K562 (cell line): ENCODE results near the gene AIDA. TPM values are rescaled to one million over a fixed set of nuclear protein-coding genes. Genes with fewer than 3 reads are reported as not detected.
A peak's percentile ranks its signal among the peaks of the same experiment; 100 is the strongest.

Experiments
- BRCA1 ChIP-seq, 2 experiments: fragments of 450-650 bp in 1 of 2; sonication (generic) in 1 of 2; formaldehyde crosslinking in 1 of 2; IDR thresholded peaks; 2 replicates each; pipeline versions ENCODE4 v1.5.0 to v1.6.1; 2017 to 2020; ENCODE audit warnings: mild to moderate bottlenecking in 1 of 2, missing genetic modification reagents in 1 of 2
- FIP1L1 ChIP-seq: fragments of 200-400 bp; formaldehyde crosslinking; IDR thresholded peaks from 2 replicates; pipeline ENCODE4 v1.6.1; 2018; ENCODE audit warnings: mild to moderate bottlenecking, low read depth, low read length; ENCODE audit not compliant: poor library complexity, severe bottlenecking
- FOXA3 ChIP-seq, 2 experiments: fragments of 450-650 bp in 1 of 2; sonication (generic) in 1 of 2; formaldehyde crosslinking; IDR thresholded peaks in 1 of 2; conservative IDR thresholded peaks in 1 of 2; 2 replicates each; pipeline versions ENCODE4 v1.4.0 to v1.8.0; 2020 to 2022; ENCODE audit warnings: mild to moderate bottlenecking in 2 of 2, missing genetic modification reagents in 1 of 2
- HNRNPK ChIP-seq: fragments of 200-400 bp; formaldehyde crosslinking; IDR thresholded peaks from one replicate; pipeline ENCODE4 v1.6.1; 2018; ENCODE audit warnings: mild to moderate bottlenecking, low read depth, low read length; ENCODE audit not compliant: poor library complexity, severe bottlenecking
- L3MBTL2 ChIP-seq: fragments of 450-650 bp; IDR thresholded peaks from 2 replicates; pipeline ENCODE4 v1.6.1; 2016; ENCODE audit warnings: mild to moderate bottlenecking, moderate library complexity
- MCM5 ChIP-seq: fragments of 450-650 bp; IDR thresholded peaks from 2 replicates; pipeline ENCODE4 v1.6.1; 2016; ENCODE audit warnings: low read depth
- MCM7 ChIP-seq, 2 experiments: fragments of 450-650 bp; IDR thresholded peaks; 2 replicates each; pipeline ENCODE4 v1.6.1; 2016 to 2018
- NBN ChIP-seq: fragments of 450-650 bp; IDR thresholded peaks from 2 replicates; pipeline ENCODE4 v1.6.1; 2016; ENCODE audit warnings: low read depth, mild to moderate bottlenecking
- NFRKB ChIP-seq: fragments of 450-650 bp; IDR thresholded peaks from 2 replicates; pipeline ENCODE4 v1.6.1; 2016; ENCODE audit warnings: low read depth
- SPI1 ChIP-seq: IDR thresholded peaks from 2 replicates; pipeline ENCODE4 v1.6.1; 2011; ENCODE audit warnings: low read depth, low read length, control low read depth, borderline replicate concordance
- ZNF232 ChIP-seq: sonication (generic); formaldehyde crosslinking; IDR thresholded peaks from 2 replicates; pipeline ENCODE4 v1.8.0; 2022; ENCODE audit warnings: mild to moderate bottlenecking, missing genetic modification reagents
- ZNF507 ChIP-seq: conservative IDR thresholded peaks from 2 replicates; pipeline ENCODE4 v1.6.1; 2017; ENCODE audit warnings: missing genetic modification characterization, missing compliant biosample characterization
- ZNF780A ChIP-seq: fragments of 250-450 bp; sonication (Bioruptor Pico); IDR thresholded peaks from 2 replicates; pipeline ENCODE4 v1.5.0; 2021; ENCODE audit warnings: mild to moderate bottlenecking
- polyA plus RNA-seq, 8 experiments: library from polyadenylated mRNA; depleted of rRNA in 4 of 8; stranded (reverse) in 5 of 8; unstranded in 3 of 8; fragments of >200 nt; fragmentation: Nextera tagmentation in 2 of 8; fragmentation: Illumina TruSeq in 1 of 8; extraction: Ambion mirVana in 2 of 8; extraction: Trizol in 1 of 8; gene quantifications; 2 replicates each; pipeline versions ENCODE4 v1.2.1 to v1.2.3, GENCODE V29; 2011 to 2014; ENCODE audit warnings: inconsistent platforms in 1 of 8, missing spikeins in 1 of 8
- total RNA-seq, 7 experiments: library from RNA; depleted of rRNA in 6 of 7; stranded (reverse); fragments of >200 nt in 6 of 7; fragmentation: Illumina TruSeq in 2 of 7; extraction: Trizol in 2 of 7; gene quantifications; 2 replicates each; pipeline versions ENCODE4 v1.2.1 to v1.2.3, GENCODE V29; 2011 to 2021; ENCODE audit warnings: low replicate concordance in 1 of 7
- TF ChIP-seq, protein P1 (sequence below): sonication (generic); formaldehyde crosslinking; IDR thresholded peaks from 2 replicates; pipeline ENCODE4 v1.8.1; 2023; ENCODE audit warnings: mild to moderate bottlenecking, missing genetic modification reagents
- TF ChIP-seq, protein P2 (sequence below): sonication (generic); formaldehyde crosslinking; IDR thresholded peaks from 2 replicates; pipeline ENCODE4 v1.8.0; 2022; ENCODE audit warnings: mild to moderate bottlenecking, missing genetic modification reagents
- TF ChIP-seq, protein P3 (sequence below): sonication (generic); formaldehyde crosslinking; IDR thresholded peaks from 2 replicates; pipeline ENCODE4 v1.9.0; 2022; ENCODE audit warnings: mild to moderate bottlenecking, missing genetic modification reagents
- TF ChIP-seq, protein P4 (sequence below): sonication (generic); formaldehyde crosslinking; IDR thresholded peaks from 2 replicates; pipeline ENCODE4 v1.8.0; 2022; ENCODE audit warnings: mild to moderate bottlenecking, missing genetic modification reagents, borderline replicate concordance
- TF ChIP-seq, protein P5 (sequence below): sonication (generic); formaldehyde crosslinking; IDR thresholded peaks from 2 replicates; pipeline ENCODE4 v1.8.0; 2022; ENCODE audit warnings: missing genetic modification reagents, mild to moderate bottlenecking, borderline replicate concordance
- TF ChIP-seq, protein P6 (sequence below): fragments of 250-450 bp; sonication (Bioruptor Pico); IDR thresholded peaks from 2 replicates; pipeline ENCODE4 v1.5.0; 2021

AIDA gene
- total and polyA plus RNA-seq, 9 of the 15 experiments (the other 6 are each of a cell fraction or from before 2014, with no cell fraction given): 18.2 to 77.9 (median 24.9) TPM

DNA sequence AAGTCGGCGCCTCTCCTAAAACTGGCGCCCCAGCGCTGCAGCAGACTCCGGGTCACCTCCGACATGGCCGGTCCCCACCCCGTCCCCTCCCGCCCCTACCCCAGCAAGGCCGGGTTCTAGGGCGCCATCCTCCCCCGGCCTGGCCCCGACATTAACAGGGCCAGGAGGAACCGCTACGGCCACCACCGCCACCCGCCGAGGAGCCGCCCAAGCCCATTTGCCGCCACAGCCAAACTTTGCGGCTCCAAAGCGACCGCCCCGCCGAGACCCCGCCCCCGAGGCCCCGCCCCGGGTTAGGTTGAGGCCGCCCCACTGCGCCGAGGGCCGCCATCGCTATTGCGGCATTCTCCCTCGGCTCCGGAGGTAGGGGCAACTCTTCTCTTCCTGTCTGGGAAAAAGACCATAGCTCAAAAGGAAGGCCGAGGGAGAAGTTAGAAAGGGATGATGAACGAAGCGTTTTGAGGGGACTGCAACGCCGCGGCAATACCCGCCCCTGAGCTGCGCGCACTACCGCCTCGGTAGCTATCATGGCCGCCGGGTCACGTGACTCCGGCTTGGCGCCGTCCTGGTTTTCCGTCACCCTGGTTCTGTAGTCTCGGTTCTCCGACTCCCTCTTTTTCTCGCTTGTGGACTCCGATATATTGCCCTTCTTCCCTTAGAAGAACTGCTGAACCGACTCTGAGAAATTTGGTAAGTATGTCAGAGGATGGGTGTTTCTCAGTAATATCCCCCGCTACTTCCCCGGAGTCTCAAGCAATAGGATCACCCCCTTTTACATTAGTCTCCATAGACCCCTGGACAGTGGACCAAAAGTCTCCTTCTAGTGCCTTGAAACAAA is at the start of gene AIDA, which contains the start of gene BROX (continued):
- TF ChIP-seq, protein P1, sequence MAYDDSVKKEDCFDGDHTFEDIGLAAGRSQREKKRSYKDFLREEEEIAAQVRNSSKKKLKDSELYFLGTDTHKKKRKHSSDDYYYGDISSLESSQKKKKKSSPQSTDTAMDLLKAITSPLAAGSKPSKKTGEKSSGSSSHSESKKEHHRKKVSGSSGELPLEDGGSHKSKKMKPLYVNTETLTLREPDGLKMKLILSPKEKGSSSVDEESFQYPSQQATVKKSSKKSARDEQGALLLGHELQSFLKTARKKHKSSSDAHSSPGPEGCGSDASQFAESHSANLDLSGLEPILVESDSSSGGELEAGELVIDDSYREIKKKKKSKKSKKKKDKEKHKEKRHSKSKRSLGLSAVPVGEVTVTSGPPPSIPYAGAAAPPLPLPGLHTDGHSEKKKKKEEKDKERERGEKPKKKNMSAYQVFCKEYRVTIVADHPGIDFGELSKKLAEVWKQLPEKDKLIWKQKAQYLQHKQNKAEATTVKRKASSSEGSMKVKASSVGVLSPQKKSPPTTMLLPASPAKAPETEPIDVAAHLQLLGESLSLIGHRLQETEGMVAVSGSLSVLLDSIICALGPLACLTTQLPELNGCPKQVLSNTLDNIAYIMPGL (CRISPR knock-in tag): no peak
- TF ChIP-seq L3MBTL2 (no peak), NBN (0 out of 2 replicates have a peak, but pooled peaks have one; percentile 6), FOXA3 (CRISPR knock-in tag; conservative IDR thresholded peaks at IDR 0.05 in 1 of 2, IDR thresholded peaks at IDR 0.05 in 1 of 2) (peak in 1 of 2 experiments; percentile 30; a peak in 1 of 4 replicates), BRCA1 (IDR thresholded peaks at IDR 0.05) (no peak), BRCA1 (CRISPR knock-in tag; IDR thresholded peaks at IDR 0.05) (no peak), ZNF232 (0 out of 2 replicates have a peak, but pooled peaks have one; percentile 24), FIP1L1 (no peak), SPI1 (no peak), HNRNPK (no peak), ZNF507 (tag) (no peak), ZNF780A (no peak), NFRKB (peak; percentile 96), MCM7 (IDR thresholded peaks at IDR 0.05) (no peak), MCM5 (no peak)
- TF ChIP-seq, protein P2, sequence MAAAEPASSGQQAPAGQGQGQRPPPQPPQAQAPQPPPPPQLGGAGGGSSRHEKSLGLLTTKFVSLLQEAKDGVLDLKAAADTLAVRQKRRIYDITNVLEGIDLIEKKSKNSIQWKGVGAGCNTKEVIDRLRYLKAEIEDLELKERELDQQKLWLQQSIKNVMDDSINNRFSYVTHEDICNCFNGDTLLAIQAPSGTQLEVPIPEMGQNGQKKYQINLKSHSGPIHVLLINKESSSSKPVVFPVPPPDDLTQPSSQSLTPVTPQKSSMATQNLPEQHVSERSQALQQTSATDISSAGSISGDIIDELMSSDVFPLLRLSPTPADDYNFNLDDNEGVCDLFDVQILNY (CRISPR knock-in tag): no peak
- TF ChIP-seq, protein P3, sequence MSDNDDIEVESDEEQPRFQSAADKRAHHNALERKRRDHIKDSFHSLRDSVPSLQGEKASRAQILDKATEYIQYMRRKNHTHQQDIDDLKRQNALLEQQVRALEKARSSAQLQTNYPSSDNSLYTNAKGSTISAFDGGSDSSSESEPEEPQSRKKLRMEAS (CRISPR knock-in tag): no peak; the same call in 1 of the 2 replicates
- TF ChIP-seq, protein P4, sequence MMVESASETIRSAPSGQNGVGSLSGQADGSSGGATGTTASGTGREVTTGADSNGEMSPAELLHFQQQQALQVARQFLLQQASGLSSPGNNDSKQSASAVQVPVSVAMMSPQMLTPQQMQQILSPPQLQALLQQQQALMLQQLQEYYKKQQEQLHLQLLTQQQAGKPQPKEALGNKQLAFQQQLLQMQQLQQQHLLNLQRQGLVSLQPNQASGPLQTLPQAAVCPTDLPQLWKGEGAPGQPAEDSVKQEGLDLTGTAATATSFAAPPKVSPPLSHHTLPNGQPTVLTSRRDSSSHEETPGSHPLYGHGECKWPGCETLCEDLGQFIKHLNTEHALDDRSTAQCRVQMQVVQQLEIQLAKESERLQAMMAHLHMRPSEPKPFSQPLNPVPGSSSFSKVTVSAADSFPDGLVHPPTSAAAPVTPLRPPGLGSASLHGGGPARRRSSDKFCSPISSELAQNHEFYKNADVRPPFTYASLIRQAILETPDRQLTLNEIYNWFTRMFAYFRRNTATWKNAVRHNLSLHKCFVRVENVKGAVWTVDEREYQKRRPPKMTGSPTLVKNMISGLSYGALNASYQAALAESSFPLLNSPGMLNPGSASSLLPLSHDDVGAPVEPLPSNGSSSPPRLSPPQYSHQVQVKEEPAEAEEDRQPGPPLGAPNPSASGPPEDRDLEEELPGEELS (CRISPR knock-in tag): no peak; the same call in 1 of the 2 replicates
- TF ChIP-seq, protein P5, sequence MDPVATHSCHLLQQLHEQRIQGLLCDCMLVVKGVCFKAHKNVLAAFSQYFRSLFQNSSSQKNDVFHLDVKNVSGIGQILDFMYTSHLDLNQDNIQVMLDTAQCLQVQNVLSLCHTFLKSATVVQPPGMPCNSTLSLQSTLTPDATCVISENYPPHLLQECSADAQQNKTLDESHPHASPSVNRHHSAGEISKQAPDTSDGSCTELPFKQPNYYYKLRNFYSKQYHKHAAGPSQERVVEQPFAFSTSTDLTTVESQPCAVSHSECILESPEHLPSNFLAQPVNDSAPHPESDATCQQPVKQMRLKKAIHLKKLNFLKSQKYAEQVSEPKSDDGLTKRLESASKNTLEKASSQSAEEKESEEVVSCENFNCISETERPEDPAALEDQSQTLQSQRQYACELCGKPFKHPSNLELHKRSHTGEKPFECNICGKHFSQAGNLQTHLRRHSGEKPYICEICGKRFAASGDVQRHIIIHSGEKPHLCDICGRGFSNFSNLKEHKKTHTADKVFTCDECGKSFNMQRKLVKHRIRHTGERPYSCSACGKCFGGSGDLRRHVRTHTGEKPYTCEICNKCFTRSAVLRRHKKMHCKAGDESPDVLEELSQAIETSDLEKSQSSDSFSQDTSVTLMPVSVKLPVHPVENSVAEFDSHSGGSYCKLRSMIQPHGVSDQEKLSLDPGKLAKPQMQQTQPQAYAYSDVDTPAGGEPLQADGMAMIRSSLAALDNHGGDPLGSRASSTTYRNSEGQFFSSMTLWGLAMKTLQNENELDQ: no peak
- TF ChIP-seq, protein P6, sequence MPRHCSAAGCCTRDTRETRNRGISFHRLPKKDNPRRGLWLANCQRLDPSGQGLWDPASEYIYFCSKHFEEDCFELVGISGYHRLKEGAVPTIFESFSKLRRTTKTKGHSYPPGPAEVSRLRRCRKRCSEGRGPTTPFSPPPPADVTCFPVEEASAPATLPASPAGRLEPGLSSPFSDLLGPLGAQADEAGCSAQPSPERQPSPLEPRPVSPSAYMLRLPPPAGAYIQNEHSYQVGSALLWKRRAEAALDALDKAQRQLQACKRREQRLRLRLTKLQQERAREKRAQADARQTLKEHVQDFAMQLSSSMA: no peak
